SHP77 (cell line): ENCODE results near the gene PMF1.
"Not testable (repeated sequence)": the region's sequence is repeated elsewhere in the genome, so short reads cannot be mapped to it uniquely, and the experiment has no call there.

ENCODE experiments used
- DNase-seq, 2 experiments: peaks; one replicate each; lab custom pipeline; 2025; lab: John Stamatoyannopoulos, UW

Gene PMF1

GRCh38 chr1:156212833-156213643 is at the start of gene PMF1:
PMF1 (plus strand) TSS chr1:156213007; CDS start chr1:156213016, 9 bp downstream.
- DNase-seq = peak; percentile 99 to 100

GRCh38 chr1:156163712-156164111 is 49.1 kb upstream of the PMF1 start:
- no peak for DNase-seq

GRCh38 chr1:156164125-156164831 is 48.5 kb upstream of the PMF1 start:
- no peak for DNase-seq

GRCh38 chr1:156165083-156165482 is 47.7 kb upstream of the PMF1 start:
- no peak for DNase-seq

- no peak for DNase-seq
Measured at GRCh38 chr1:156167536-156167935, 45.3 kb upstream of the PMF1 start.

- peak; percentile 13 to 22 for DNase-seq
Measured at GRCh38 chr1:156172696-156173470, 39.9 kb upstream of the PMF1 start.

GRCh38 chr1:156176610-156177210 is 36.1 kb upstream of the PMF1 start:
- no peak for DNase-seq

GRCh38 chr1:156177919-156178654 is 34.7 kb upstream of the PMF1 start:
- no peak for DNase-seq

GRCh38 chr1:156180471-156180870 is 32.3 kb upstream of the PMF1 start:
- DNase-seq = no peak

GRCh38 chr1:156181391-156181924 is 31.3 kb upstream of the PMF1 start:
- not testable (repeated sequence) for DNase-seq

- DNase-seq = not testable (repeated sequence)
Measured at GRCh38 chr1:156182010-156182779, 30.6 kb upstream of the PMF1 start.

- not testable (repeated sequence) for DNase-seq
Measured at GRCh38 chr1:156186347-156187177, 26.2 kb upstream of the PMF1 start.

GRCh38 chr1:156190265-156190664 is 22.5 kb upstream of the PMF1 start:
- not testable (repeated sequence) for DNase-seq

- DNase-seq = no peak
Measured at GRCh38 chr1:156191292-156191964, 21.4 kb upstream of the PMF1 start.

GRCh38 chr1:156193208-156193487 is 19.7 kb upstream of the PMF1 start:
- DNase-seq = peak; percentile 7 to 31

- peak; percentile 99 to 100 for DNase-seq
Measured at GRCh38 chr1:156193488-156194299, 19.1 kb upstream of the PMF1 start, which contains the start of gene SLC25A44. SLC25A44 (plus strand) TSS chr1:156194104; CDS start chr1:156199848, 5,744 bp downstream.

- peak in 1 of 2 experiments; percentile 7 for DNase-seq
Measured at GRCh38 chr1:156194300-156194652, 18.5 kb upstream of the PMF1 start.

GRCh38 chr1:156195853-156196252 is 17.0 kb upstream of the PMF1 start:
- DNase-seq = no peak
